Stimulated activated CD8-positive, alpha-beta memory T cell treated with anti-CD3 and anti-CD28 coated beads, Interleukin-4, amount 100 ng/mL, for 1 hour (primary cell): ENCODE measurements around the gene NFASC.

Experiments used
- DNase-seq, 2 donors: peaks; one replicate each; pipeline ENCODE4 v3.0.0-alpha.2; 2020; ENCODE audit warnings: low read depth in 2 of 2, low spot score in 1 of 2

NFASC gene

GRCh38 chr1:204887846-204888245, 17.2 kb downstream of the NFASC start:
- no peak for DNase-seq

- no peak for DNase-seq
These were observed 17.6 kb downstream of the NFASC start for GRCh38 chr1:204888294-204888693.

GRCh38 chr1:204889681-204890383, 19.2 kb downstream of the NFASC start:
- no peak for DNase-seq

- DNase-seq, result no peak
These were observed 21.2 kb downstream of the NFASC start for GRCh38 chr1:204891860-204892259.

GRCh38 chr1:204894031-204894430, 23.4 kb downstream of the NFASC start:
- DNase-seq, result no peak

- DNase-seq, result no peak
These were observed 23.9 kb downstream of the NFASC start for GRCh38 chr1:204894606-204895005.

GRCh38 chr1:204896023-204896422, 25.4 kb downstream of the NFASC start:
- no peak for DNase-seq

- no peak for DNase-seq
These were observed 26.3 kb downstream of the NFASC start for GRCh38 chr1:204896787-204897469.

GRCh38 chr1:204900721-204901120, 30.1 kb downstream of the NFASC start:
- no peak for DNase-seq

GRCh38 chr1:204902671-204903070, 32.0 kb downstream of the NFASC start:
- DNase-seq, result no peak

- DNase-seq, result no peak
These were observed 33.7 kb downstream of the NFASC start for GRCh38 chr1:204904228-204904810.

GRCh38 chr1:204909109-204909508, 38.4 kb downstream of the NFASC start:
- no peak for DNase-seq

GRCh38 chr1:204915861-204916495, 45.3 kb downstream of the NFASC start:
- no peak for DNase-seq

GRCh38 chr1:204917802-204918201, 47.1 kb downstream of the NFASC start:
- no peak for DNase-seq

GRCh38 chr1:204920511-204920910, 49.8 kb downstream of the NFASC start:
- DNase-seq, result no peak

- DNase-seq, result no peak
These were observed 50.3 kb downstream of the NFASC start for GRCh38 chr1:204920967-204921366.

GRCh38 chr1:204921855-204922516, 51.3 kb downstream of the NFASC start:
- no peak for DNase-seq

- no peak for DNase-seq
These were observed 52.5 kb downstream of the NFASC start for GRCh38 chr1:204923201-204923600.

GRCh38 chr1:204923626-204924012, 53.0 kb downstream of the NFASC start:
- DNase-seq, result no peak

- DNase-seq, result no peak
These were observed 53.5 kb downstream of the NFASC start for GRCh38 chr1:204924013-204924759.

GRCh38 chr1:204925701-204926100, 55.0 kb downstream of the NFASC start:
- DNase-seq, result no peak
